ENCODE results near the gene TOMM7.

DNA sequence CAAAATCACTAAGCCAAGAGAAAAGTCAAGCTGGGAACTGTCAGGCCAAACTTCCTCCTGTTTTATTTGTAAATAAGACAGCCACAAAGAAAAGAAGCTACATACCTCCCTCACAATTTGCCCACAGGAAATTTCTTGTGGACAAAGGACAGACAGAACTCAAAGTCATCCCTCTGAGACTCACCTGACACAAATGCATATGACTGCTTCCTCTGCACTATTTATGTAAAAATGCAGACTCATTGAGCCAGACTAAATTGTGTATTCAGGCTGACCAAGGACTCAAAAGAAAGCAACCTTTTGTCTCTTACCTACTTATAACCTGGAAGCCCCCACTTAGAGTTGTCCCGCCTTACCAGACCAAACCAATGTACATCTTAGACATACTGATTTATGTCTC is 11.8 kb downstream of the TOMM7 start:
- no peak for TF ChIP-seq POLR2A (IDR thresholded peaks at IDR 0.05)
- TF ChIP-seq, protein P1, sequence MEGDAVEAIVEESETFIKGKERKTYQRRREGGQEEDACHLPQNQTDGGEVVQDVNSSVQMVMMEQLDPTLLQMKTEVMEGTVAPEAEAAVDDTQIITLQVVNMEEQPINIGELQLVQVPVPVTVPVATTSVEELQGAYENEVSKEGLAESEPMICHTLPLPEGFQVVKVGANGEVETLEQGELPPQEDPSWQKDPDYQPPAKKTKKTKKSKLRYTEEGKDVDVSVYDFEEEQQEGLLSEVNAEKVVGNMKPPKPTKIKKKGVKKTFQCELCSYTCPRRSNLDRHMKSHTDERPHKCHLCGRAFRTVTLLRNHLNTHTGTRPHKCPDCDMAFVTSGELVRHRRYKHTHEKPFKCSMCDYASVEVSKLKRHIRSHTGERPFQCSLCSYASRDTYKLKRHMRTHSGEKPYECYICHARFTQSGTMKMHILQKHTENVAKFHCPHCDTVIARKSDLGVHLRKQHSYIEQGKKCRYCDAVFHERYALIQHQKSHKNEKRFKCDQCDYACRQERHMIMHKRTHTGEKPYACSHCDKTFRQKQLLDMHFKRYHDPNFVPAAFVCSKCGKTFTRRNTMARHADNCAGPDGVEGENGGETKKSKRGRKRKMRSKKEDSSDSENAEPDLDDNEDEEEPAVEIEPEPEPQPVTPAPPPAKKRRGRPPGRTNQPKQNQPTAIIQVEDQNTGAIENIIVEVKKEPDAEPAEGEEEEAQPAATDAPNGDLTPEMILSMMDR (IDR thresholded peaks at IDR 0.05) = no peak
